Brain microvascular endothelial cell (primary cell): Measurements from ENCODE around the gene LAMA1.

Source experiments
- DNase-seq: peaks from one replicate; pipeline ENCODE4 v3.0.0-alpha.2; 2020
- H3K27ac ChIP-seq: fragments of 250-450 bp; sonication (Bioruptor Pico); 2 replicates; pipeline ENCODE4 v1.5.1; 2020; ENCODE audit warnings: mild to moderate bottlenecking, moderate library complexity
- H3K27me3 ChIP-seq: fragments of 250-450 bp; sonication (Bioruptor Pico); replicated peaks from 2 replicates; pipeline ENCODE4 v1.5.1; 2020; ENCODE audit warnings: mild to moderate bottlenecking
- H3K36me3 ChIP-seq: fragments of 250-450 bp; sonication (Bioruptor Pico); replicated peaks from 2 replicates; pipeline ENCODE4 v1.5.1; 2020; ENCODE audit warnings: mild to moderate bottlenecking
- H3K4me3 ChIP-seq: 2 replicates; pipeline ENCODE4 v1.5.1; 2011; ENCODE audit warnings: low read depth, mild to moderate bottlenecking, control low read depth, low read length, moderate library complexity
- in situ Hi-C: cut with HindIII; loops from 2 replicates; pipeline ENCODE4 v1.10.0; 2017; ENCODE audit warnings: low sequenced_read_pairs, low pct_ligation_motif_present
- TF ChIP-seq, protein P1 (sequence below): IDR thresholded peaks from 2 replicates; pipeline ENCODE4 v1.5.1; 2011; ENCODE audit warnings: low read depth, mild to moderate bottlenecking, moderate library complexity, low read length, control low read depth, inconsistent platforms; ENCODE audit errors: missing control alignments

LAMA1 gene

DNA sequence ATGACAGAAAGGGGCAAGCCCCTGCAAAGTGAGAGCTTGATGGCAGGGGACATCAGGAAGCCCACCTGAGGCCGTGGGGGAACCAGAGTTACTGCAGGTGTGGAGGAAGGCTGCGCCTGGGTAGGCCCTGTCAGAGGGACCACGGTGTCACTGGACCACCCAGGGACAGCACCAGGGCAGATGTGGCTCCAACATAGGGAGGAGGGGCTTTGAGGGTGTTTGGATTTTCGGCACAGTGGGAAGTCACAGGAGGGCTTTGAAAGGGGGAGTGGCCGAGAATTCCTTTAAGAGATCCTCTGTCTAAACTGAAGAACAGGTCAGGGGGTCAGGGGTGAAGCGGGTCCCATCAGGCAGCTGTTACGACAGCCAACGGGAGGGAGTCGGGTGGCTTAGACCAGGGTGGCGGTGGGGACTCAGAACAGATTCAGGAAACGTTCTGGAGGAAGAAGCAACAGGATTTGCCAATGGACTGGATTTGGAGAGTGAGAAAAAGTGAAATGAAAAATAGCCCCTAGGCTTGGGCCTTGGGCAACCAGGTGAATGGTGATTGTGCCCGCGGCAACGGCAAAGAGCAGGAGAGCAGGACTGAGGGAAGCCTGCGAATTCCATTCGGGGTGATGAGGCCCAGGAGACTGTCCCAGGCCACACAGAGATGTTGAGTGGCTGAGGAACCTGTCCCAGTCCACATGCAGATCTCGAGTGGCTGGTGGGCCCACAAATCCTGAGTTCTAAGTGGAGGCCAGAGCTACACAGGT, 166.1 kb downstream of the LAMA1 start:
- Histone ChIP-seq H3K36me3 (peaks cover 4% of the 10 kb centered on the region), H3K27me3 (no peaks in the 10 kb centered on the region), H3K4me3 (no peak overlapping the region), H3K27ac (no peak overlapping the region)
- TF ChIP-seq, protein P1, sequence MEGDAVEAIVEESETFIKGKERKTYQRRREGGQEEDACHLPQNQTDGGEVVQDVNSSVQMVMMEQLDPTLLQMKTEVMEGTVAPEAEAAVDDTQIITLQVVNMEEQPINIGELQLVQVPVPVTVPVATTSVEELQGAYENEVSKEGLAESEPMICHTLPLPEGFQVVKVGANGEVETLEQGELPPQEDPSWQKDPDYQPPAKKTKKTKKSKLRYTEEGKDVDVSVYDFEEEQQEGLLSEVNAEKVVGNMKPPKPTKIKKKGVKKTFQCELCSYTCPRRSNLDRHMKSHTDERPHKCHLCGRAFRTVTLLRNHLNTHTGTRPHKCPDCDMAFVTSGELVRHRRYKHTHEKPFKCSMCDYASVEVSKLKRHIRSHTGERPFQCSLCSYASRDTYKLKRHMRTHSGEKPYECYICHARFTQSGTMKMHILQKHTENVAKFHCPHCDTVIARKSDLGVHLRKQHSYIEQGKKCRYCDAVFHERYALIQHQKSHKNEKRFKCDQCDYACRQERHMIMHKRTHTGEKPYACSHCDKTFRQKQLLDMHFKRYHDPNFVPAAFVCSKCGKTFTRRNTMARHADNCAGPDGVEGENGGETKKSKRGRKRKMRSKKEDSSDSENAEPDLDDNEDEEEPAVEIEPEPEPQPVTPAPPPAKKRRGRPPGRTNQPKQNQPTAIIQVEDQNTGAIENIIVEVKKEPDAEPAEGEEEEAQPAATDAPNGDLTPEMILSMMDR, result no peak
- in situ Hi-C loops, result no loop called here
- no peak for DNase-seq

DNA sequence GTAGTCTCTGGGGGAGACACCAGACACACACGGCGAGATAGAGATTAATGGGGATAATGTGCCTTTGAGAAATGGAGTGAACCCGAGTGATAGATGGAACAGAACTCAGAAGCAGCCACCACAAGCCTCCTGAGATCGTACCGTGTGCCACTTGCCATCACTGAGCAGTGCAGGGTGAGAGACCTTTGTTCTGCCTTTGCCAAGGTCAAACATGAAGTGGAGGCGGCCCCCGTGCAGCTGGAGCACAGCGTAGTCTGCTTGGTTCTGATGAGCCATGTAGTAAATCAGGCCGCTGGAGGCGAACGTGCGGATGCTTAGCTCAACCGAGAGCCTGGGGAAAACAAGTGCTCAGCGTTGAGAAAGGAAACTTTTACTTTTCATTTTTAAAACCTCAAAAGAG, 167.0 kb downstream of the LAMA1 start:
- peaks cover 4% of the 10 kb centered on the region for H3K36me3 ChIP-seq

DNA sequence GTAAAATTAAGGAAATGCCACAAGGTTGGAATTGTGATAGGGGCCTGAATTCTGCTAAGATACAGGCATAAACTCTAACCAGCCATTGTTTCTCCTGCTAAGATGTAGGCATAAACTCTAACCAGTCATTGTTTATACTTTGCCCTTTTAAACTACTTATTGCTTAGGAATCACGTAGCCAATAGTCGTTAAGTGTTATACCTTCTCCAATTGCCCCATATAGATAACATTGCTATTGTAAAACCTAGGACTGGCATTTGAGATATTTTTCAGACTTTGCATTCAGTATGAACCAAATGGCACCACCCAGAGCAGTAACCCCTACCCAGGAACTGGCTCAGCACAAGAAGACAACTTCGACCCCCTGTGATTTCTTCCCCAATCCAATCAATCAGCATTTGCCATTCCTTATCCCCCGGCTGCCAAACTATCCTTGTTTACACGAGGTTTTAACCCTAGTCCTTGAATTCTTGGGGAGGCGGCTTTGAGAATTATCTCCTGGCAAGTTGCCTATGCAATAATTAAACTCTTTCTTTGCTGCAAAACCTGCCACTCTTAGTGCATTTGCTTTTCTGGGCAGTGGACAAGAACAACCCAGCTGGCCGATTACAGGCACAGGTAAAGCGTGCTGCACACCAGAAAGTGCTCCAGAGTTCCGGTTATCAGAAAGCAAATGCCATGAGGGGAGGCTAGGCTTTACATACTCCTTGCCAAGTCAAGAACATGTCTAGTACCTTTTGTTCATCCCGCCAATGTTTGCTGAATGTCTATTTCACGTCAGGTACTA, 167.6 kb downstream of the LAMA1 start:
- Histone ChIP-seq H3K4me3 (no peak overlapping the region), H3K27me3 (no peaks in the 10 kb centered on the region), H3K27ac (no peak overlapping the region), H3K36me3 (peaks cover 4% of the 10 kb centered on the region)
- no peak for DNase-seq
- in situ Hi-C loops, result no loop called here
- TF ChIP-seq, protein P1, result no peak

More for the DNA sequence above, 167.0 kb downstream of the LAMA1 start:
- no peaks in the 10 kb centered on the region for H3K27me3 ChIP-seq
- H3K27ac ChIP-seq, result no peak overlapping the region
- H3K4me3 ChIP-seq, result no peak overlapping the region
- no peak for DNase-seq
- TF ChIP-seq, protein P1, result no peak
- in situ Hi-C loops, result no loop called here

DNA sequence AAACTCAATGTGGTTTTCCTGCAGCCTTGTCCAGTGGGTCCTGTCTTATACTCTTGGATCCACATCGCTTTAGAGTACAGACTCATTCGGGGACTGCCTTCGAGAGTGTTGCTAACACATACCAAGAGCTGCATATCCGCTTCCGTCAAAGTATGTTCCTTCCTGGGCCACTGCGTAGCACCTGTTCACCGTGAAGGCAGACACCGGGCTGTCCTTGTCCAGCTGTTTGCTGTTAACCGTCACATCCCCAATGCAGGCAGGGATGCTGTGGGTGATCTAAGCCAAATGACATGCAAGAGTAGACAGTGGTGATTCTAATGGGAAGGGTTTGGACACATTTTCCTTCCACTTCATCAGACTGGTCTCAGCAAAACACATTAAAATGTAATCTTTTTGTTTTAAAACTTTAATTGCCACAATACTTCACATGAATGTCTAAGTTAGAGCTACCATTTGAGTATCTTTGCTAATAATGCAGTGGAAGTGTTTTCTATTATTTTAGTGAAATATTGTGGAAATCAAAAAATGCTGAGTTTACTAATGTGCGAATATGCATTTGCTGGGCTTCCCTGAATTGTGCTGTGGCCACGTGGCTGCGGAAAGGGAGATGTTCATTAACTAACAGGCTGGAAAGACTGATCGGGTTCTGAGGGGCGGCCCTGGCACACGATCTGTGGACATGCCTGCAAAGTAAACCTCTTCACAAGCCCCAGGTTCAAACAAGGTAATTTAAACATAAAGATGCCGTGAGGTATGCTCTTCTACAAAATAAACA, 169.1 kb downstream of the LAMA1 start:
- Histone ChIP-seq H3K4me3 (no peak overlapping the region), H3K27ac (no peak overlapping the region), H3K27me3 (no peaks in the 10 kb centered on the region), H3K36me3 (peaks cover 4% of the 10 kb centered on the region)
- in situ Hi-C loops, result no loop called here
- no peak for DNase-seq
- TF ChIP-seq, protein P1, result no peak

DNA sequence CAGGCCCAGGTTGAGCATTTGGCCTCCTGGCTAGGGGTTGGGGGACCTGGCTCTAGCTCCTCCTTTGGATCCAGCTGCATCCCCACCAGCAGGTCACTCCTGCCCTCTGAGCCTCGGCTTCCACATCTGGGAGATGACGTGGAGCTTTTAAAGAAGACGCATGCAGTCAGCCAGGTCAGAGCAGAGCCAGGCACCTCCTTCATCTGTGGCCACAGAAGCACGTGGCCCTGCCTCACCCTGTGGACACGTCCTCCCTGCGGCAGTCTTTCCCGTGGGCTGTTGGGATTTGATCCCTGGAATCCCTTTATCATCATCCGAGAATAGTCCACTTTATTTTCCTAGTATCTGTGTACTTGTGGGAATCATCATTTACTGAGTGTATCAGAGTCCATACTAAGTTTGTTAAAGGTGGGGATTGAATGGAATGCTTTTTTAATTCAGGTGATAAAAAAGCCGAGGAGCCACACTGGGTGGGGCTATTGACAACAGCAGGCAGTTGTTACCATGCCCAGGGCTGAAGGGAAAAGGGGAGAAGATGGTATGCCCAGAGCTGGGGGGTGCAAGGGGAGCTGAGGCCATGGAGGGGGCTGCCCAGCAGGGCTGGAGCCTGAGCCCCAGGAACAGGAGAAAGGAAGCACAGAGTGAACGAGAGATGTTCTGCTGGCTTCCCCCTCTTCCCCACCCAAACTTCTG, 170.1 kb downstream of the LAMA1 start:
- Histone ChIP-seq H3K36me3 (peaks cover 4% of the 10 kb centered on the region), H3K27ac (no peak overlapping the region), H3K27me3 (no peaks in the 10 kb centered on the region), H3K4me3 (no peak overlapping the region)
- in situ Hi-C loops, result no loop called here
- no peak for DNase-seq
- TF ChIP-seq, protein P1, result no peak
